BJ (cell line): Measurements from ENCODE around the gene YAE1. TPM values are rescaled to one million over a fixed set of nuclear protein-coding genes. Genes with fewer than 3 reads are reported as not detected.

Experiments used
- CTCF ChIA-PET: fragments of 350-600 bp; formaldehyde crosslinking; extraction: SDS; loops from one replicate; lab custom pipeline; 2021; ENCODE audit warnings: antibody characterized with exemption, inconsistent platforms; lab: Yijun Ruan, JAX
- POLR2A ChIA-PET: fragments of 300-600 bp; sonication (Branson Sonifier 250); formaldehyde crosslinking; extraction: SDS; loops from one replicate; lab custom pipeline; 2021; ENCODE audit warnings: antibody characterized with exemption; lab: Charles Lee
- DNase-seq: peaks from one replicate; pipeline ENCODE4 v3.0.0-alpha.2; 2011; ENCODE audit warnings: low read depth
- H3K27me3 ChIP-seq: 2 replicates; pipeline ENCODE4 v1.6.0; 2011; ENCODE audit warnings: low read length; ENCODE audit not compliant: control insufficient read depth, insufficient read depth
- H3K36me3 ChIP-seq: 2 replicates; pipeline ENCODE4 v1.5.1; 2011; ENCODE audit warnings: low read length; ENCODE audit not compliant: control insufficient read depth, insufficient read depth
- H3K4me3 ChIP-seq: 2 replicates; pipeline ENCODE4 v1.5.1; 2011; ENCODE audit warnings: low read depth, mild to moderate bottlenecking, control low read depth, low read length
- polyA plus RNA-seq: library from polyadenylated mRNA; depleted of rRNA; stranded (reverse); fragments of >200 nt; gene quantifications from 2 replicates; pipeline ENCODE4 v1.2.3, GENCODE V29; 2011
- TF ChIP-seq, protein P1 (sequence below): IDR thresholded peaks from 2 replicates; pipeline ENCODE4 v1.5.1; 2011; ENCODE audit warnings: low read depth, mild to moderate bottlenecking, control low read depth, inconsistent platforms, low read length, moderate library complexity; ENCODE audit not compliant: insufficient read depth

The YAE1 gene
- polyA plus RNA-seq, 1 experiment: 17.0 TPM

DNA sequence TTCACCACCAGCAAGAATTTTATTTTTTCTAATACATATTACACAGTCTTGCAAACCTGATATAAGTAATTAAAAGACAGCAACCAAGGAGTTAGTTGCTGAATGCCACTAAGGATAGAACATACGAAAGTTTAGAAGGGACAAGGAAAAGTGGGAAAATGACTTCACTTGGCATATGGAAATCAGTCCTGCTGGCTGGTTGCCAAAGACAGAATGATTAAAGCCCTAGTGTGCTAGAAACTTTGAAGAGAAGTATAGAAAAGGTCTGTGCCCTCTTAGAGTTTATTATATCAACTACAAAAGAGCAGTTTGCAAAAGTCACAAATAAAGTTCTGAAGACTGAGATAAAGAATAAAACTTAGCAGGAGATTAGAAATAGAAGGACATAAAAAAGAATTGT, 5.8 kb upstream of the YAE1 start:
- DNase-seq: no peak

DNA sequence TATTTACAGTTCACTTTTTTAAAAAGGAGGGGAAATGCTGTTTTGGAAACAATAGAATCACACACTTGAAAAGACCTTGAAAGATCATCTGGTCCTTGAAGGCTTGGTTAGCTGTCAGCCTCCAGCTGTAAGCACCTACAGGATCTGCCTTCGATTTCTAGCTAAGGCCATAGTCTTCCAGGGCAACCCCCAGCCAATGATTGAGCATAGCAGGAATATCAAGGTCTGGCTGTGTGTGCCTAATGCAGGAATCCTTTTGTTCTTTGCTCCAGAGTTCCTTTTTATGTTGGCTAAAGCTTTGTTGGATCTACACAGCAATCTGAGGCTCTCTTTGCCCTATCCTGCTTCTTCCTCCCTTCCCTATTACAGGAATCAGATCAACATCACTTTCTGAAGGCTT, 5.2 kb upstream of the YAE1 start:
- TF ChIP-seq, protein P1, sequence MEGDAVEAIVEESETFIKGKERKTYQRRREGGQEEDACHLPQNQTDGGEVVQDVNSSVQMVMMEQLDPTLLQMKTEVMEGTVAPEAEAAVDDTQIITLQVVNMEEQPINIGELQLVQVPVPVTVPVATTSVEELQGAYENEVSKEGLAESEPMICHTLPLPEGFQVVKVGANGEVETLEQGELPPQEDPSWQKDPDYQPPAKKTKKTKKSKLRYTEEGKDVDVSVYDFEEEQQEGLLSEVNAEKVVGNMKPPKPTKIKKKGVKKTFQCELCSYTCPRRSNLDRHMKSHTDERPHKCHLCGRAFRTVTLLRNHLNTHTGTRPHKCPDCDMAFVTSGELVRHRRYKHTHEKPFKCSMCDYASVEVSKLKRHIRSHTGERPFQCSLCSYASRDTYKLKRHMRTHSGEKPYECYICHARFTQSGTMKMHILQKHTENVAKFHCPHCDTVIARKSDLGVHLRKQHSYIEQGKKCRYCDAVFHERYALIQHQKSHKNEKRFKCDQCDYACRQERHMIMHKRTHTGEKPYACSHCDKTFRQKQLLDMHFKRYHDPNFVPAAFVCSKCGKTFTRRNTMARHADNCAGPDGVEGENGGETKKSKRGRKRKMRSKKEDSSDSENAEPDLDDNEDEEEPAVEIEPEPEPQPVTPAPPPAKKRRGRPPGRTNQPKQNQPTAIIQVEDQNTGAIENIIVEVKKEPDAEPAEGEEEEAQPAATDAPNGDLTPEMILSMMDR: no peak
- DNase-seq: no peak
- ChIA-PET CTCF (no interaction called here), POLR2A (no interaction called here)
- H3K4me3 ChIP-seq: no peak overlapping the region
- H3K36me3 ChIP-seq: no peaks in the 10 kb centered on the region
- H3K27me3 ChIP-seq: no peaks in the 10 kb centered on the region

More for the DNA sequence above, 5.8 kb upstream of the YAE1 start:
- Histone ChIP-seq H3K4me3 (no peak overlapping the region), H3K36me3 (no peaks in the 10 kb centered on the region), H3K27me3 (no peaks in the 10 kb centered on the region)
- TF ChIP-seq, protein P1: no peak
- ChIA-PET POLR2A (no interaction called here), CTCF (no interaction called here)

DNA sequence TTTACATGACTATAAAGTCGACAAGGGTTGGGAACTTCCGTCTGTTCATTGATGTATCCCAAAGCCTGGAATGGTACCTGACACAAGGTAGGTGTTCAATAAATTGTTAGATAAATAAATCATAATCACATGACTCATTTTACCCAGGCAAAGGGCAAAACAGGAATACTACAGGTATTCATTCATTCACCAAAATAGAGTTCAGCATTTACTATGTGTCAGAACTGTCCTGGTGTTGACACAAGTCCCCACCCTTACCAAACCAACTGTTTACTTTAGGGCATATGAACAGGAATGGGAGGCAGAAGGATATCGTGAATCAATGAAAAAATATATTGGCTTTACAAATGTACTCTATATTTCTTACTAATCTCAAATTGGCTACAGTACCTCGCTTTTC, 666 bp upstream of the YAE1 start:
- ChIA-PET POLR2A (no interaction called here), CTCF (no interaction called here)
- Histone ChIP-seq H3K36me3 (peaks cover 2% of the 10 kb centered on the region; the same call in 1 of the 2 replicates), H3K27me3 (no peaks in the 10 kb centered on the region), H3K4me3 (peak overlapping the region; percentile 65)
- TF ChIP-seq, protein P1: no peak
- DNase-seq: no peak

DNA sequence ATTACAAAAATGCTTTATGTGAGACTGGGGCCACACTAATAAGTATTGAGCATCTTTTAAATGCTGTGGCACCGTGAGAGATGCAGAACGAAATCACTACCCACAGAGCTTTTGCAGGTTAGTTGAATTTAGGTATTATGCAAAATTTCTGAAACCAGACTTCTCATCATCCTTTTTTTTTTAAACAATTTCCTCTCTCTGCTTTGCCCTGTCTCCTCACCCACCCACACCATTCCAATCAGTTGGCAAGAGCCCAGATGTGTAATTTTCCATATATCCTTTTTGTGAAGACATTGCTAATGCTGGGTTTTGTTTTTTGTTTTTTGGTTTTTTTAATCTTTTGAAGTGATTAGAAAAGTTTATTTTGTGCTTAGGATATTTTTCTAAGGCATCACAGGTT, 1.1 kb downstream of the YAE1 start:
- no peaks in the 10 kb centered on the region for H3K27me3 ChIP-seq
- CTCF ChIA-PET: interaction anchor here (0.6 to 1.2 kb wide), 7 partner anchors 13 to 274 kb away, joined by 3 to 7 read pairs (median 4); no protein-coding TSS in a partner anchor
- POLR2A ChIA-PET: no interaction called here
- peak overlapping the region; percentile 65 for H3K4me3 ChIP-seq
- H3K36me3 ChIP-seq: peaks cover 2% of the 10 kb centered on the region
- TF ChIP-seq, protein P1: no peak
- DNase-seq: no peak

DNA sequence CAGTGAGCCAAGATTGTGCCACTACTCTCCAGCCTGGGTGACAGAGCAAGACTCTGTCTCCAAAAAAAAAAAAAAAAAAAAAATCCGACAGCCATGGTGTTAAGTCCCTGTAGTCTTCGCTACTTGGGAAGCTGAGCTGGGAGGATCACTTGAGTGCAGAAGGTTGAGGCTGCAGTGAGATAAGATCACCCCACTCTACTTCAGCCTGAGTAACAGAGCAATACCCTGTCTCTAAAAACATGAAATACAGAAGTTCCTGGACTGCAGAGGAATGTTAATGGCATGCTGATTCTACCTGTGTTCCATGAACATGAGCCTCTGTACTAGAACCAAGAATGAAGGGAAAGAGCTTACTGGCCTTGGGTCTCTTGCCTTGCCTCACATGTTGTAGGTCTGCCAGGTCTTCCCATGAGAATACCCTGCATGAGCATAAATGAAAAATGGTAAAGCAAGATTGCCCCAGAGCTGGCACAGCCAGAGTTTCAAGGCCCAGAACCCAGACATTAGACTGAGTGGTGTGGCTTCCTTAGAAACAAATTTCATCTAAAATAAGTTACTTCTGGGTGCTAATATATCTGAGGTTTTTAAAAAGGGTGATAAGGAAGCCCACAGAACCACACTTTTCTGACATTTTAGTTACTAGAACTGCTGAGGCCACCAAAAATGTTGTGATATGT, 8.6 kb downstream of the YAE1 start:
- H3K27me3 ChIP-seq: no peaks in the 10 kb centered on the region
- H3K36me3 ChIP-seq: peaks cover 4% of the 10 kb centered on the region
- ChIA-PET POLR2A (no interaction called here), CTCF (interaction anchor here (1.2 to 11.3 kb wide), 2 partner anchors 171 to 378 kb away, joined by 3 to 287 read pairs; no protein-coding TSS in a partner anchor)
- TF ChIP-seq, protein P1: no peak
- no peak for DNase-seq
- no peak overlapping the region for H3K4me3 ChIP-seq
